ENCODE measurements around the gene CALHM4. TPM values are rescaled to one million over a fixed set of nuclear protein-coding genes. Genes with fewer than 3 reads are reported as not detected.

The CALHM4 gene
- total and polyA plus RNA-seq, 2 donors (not counting 1 experiment from before 2014, with no cell fraction given), result not detected

- TF ChIP-seq EZH2 (IDR thresholded peaks at IDR 0.05; ENCODE audit: low read length, missing control alignments), result no peak
- TF ChIP-seq CTCF (conservative IDR thresholded peaks at IDR 0.05 in 1 of 2, IDR thresholded peaks at IDR 0.05 in 1 of 2; ENCODE audit: low read depth in 1 of 2, low read length in 2 of 2), result no peak
- H3K36me3 ChIP-seq (ENCODE audit: control insufficient read depth, insufficient read depth, low read length), result no peaks in the 10 kb centered on the region
- no peak for DNase-seq (ENCODE audit: low read depth in 2 of 2)
- no peak overlapping the region for H3K4me2 ChIP-seq (ENCODE audit: extremely low read depth, insufficient read depth, low read length)
- H3K27ac ChIP-seq (ENCODE audit: insufficient read depth, low read length), result no peak overlapping the region
- H2AFZ ChIP-seq (ENCODE audit: low read length), result no peak overlapping the region
- H3K4me3 ChIP-seq (replicated peaks in 1 of 4; ENCODE audit: control extremely low read depth in 1 of 4, insufficient read depth in 1 of 4, low read depth in 3 of 4, low read length in 4 of 4), result no peak overlapping the region
- no peaks in the 10 kb centered on the region for H3K9me3 ChIP-seq (ENCODE audit: control insufficient read depth, insufficient read depth, low read depth, low read length)
- H3K79me2 ChIP-seq (ENCODE audit: control insufficient read depth, insufficient read depth, low read length), result no peaks in the 10 kb centered on the region
- H3K4me1 ChIP-seq (ENCODE audit: control insufficient read depth, extremely low read depth, insufficient read depth, low read length), result peaks cover 6% of the 10 kb centered on the region
- H3K27me3 ChIP-seq (ENCODE audit: control insufficient read depth, insufficient read depth, low read length), result no peaks in the 10 kb centered on the region
- no peaks in the 10 kb centered on the region for H4K20me1 ChIP-seq (ENCODE audit: control insufficient read depth, extremely low read depth, insufficient read depth, low read length)
- H3K9ac ChIP-seq (ENCODE audit: insufficient read depth, low read length), result no peak overlapping the region
These were observed 8.5 kb downstream of the CALHM4 start for GRCh38 chr6:116562019-116562403.

DNA sequence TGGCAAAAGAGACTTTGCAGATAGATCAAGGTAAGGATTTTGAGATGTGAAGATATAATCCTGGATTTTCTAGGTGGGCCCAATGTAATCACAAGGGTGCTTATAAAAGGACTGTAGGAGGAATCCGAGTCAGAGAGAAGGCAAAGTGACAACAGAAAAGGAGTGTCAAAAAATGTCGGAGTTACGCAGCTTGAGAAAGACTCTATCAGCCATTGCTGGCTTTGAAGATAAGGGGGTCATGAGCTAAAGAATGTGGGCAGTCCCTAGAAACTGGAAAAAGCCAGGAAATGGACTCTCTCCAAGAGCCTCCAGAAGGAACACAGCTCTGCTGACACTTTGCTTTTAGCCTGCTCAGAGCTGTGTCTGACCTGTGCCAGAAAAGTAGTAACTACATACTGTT lies 9.1 kb downstream of the CALHM4 start:
- Histone ChIP-seq H3K4me1 (ENCODE audit: control insufficient read depth, extremely low read depth, insufficient read depth, low read length) (peaks cover 6% of the 10 kb centered on the region), H3K36me3 (ENCODE audit: control insufficient read depth, insufficient read depth, low read length) (no peaks in the 10 kb centered on the region), H4K20me1 (ENCODE audit: control insufficient read depth, extremely low read depth, insufficient read depth, low read length) (no peaks in the 10 kb centered on the region), H3K4me3 (replicated peaks in 1 of 4; ENCODE audit: control extremely low read depth in 1 of 4, insufficient read depth in 1 of 4, low read depth in 3 of 4, low read length in 4 of 4) (no peak overlapping the region), H3K79me2 (ENCODE audit: control insufficient read depth, insufficient read depth, low read length) (no peaks in the 10 kb centered on the region), H3K4me2 (ENCODE audit: extremely low read depth, insufficient read depth, low read length) (no peak overlapping the region), H3K27me3 (ENCODE audit: control insufficient read depth, insufficient read depth, low read length) (no peaks in the 10 kb centered on the region), H2AFZ (ENCODE audit: low read length) (peak overlapping the region; percentile 66), H3K9me3 (ENCODE audit: control insufficient read depth, insufficient read depth, low read depth, low read length) (no peaks in the 10 kb centered on the region), H3K27ac (ENCODE audit: insufficient read depth, low read length) (no peak overlapping the region), H3K9ac (ENCODE audit: insufficient read depth, low read length) (no peak overlapping the region)
- no peak for TF ChIP-seq CTCF (conservative IDR thresholded peaks at IDR 0.05 in 1 of 2, IDR thresholded peaks at IDR 0.05 in 1 of 2; ENCODE audit: low read depth in 1 of 2, low read length in 2 of 2)
- TF ChIP-seq EZH2 (IDR thresholded peaks at IDR 0.05; ENCODE audit: low read length, missing control alignments), result no peak
- peak in 1 of 2 donors; percentile 15 for DNase-seq (ENCODE audit: low read depth in 2 of 2)

GRCh38 chr6:116563830-116564229 lies 10.3 kb downstream of the CALHM4 start:
- no peak overlapping the region for H3K9ac ChIP-seq (ENCODE audit: insufficient read depth, low read length)
- no peaks in the 10 kb centered on the region for H3K9me3 ChIP-seq (ENCODE audit: control insufficient read depth, insufficient read depth, low read depth, low read length)
- H3K27ac ChIP-seq (ENCODE audit: insufficient read depth, low read length), result no peak overlapping the region
- H3K79me2 ChIP-seq (ENCODE audit: control insufficient read depth, insufficient read depth, low read length), result no peaks in the 10 kb centered on the region
- H3K4me1 ChIP-seq (ENCODE audit: control insufficient read depth, extremely low read depth, insufficient read depth, low read length), result peaks cover under 1% of the 10 kb centered on the region
- TF ChIP-seq EZH2 (IDR thresholded peaks at IDR 0.05; ENCODE audit: low read length, missing control alignments) (no peak), CTCF (conservative IDR thresholded peaks at IDR 0.05 in 1 of 2, IDR thresholded peaks at IDR 0.05 in 1 of 2; ENCODE audit: low read depth in 1 of 2, low read length in 2 of 2) (no peak)
- no peak overlapping the region for H2AFZ ChIP-seq (ENCODE audit: low read length)
- no peak overlapping the region for H3K4me2 ChIP-seq (ENCODE audit: extremely low read depth, insufficient read depth, low read length)
- no peaks in the 10 kb centered on the region for H4K20me1 ChIP-seq (ENCODE audit: control insufficient read depth, extremely low read depth, insufficient read depth, low read length)
- H3K4me3 ChIP-seq (replicated peaks in 1 of 4; ENCODE audit: control extremely low read depth in 1 of 4, insufficient read depth in 1 of 4, low read depth in 3 of 4, low read length in 4 of 4), result no peak overlapping the region
- H3K36me3 ChIP-seq (ENCODE audit: control insufficient read depth, insufficient read depth, low read length), result no peaks in the 10 kb centered on the region
- no peaks in the 10 kb centered on the region for H3K27me3 ChIP-seq (ENCODE audit: control insufficient read depth, insufficient read depth, low read length)
- DNase-seq (ENCODE audit: low read depth in 2 of 2), result no peak

All from fibroblast of lung (primary cell).